HL-60 (cell line): ENCODE data around the gene RBBP8NL.

ENCODE experiments used
- CTCF ChIP-seq: IDR thresholded peaks from one replicate; pipeline ENCODE4 v1.5.1; 2011; ENCODE audit warnings: low read length, control low read depth, inconsistent platforms; ENCODE audit not compliant: insufficient read depth
- GABPA ChIP-seq: IDR thresholded peaks from 2 replicates; pipeline ENCODE4 v1.6.1; 2012; ENCODE audit warnings: low read depth
- POLR2AphosphoS5 ChIP-seq: IDR thresholded peaks from 2 replicates; pipeline ENCODE4 v1.6.1; 2012; ENCODE audit warnings: low read depth
- TF ChIP-seq, protein P1 (sequence below): IDR thresholded peaks from 2 replicates; pipeline ENCODE4 v1.6.1; 2012; ENCODE audit warnings: low read depth; ENCODE audit not compliant: insufficient replicate concordance

DNA sequence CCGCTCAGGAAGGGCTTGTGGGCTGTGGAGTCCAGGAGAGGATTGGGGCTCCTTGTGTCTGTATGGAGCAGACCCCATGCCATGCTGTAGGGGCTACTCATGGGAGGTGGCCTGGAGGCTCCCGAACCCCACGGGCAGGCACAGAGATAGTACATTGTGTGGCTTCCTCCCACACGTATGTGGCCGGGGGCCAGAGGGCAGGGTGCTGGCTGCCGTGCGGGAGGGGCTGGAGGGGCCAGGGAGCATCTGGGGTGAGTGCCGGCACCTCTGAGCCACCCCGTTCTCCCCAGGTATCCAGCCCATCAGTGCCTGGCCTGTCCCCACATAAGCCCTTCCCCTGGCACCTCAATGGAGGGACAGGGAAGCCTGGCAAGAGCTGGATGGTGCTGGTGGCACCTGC lies 7.6 kb downstream of the RBBP8NL start:
- TF ChIP-seq CTCF (no peak), POLR2AphosphoS5 (no peak), GABPA (no peak)
- TF ChIP-seq, protein P1, sequence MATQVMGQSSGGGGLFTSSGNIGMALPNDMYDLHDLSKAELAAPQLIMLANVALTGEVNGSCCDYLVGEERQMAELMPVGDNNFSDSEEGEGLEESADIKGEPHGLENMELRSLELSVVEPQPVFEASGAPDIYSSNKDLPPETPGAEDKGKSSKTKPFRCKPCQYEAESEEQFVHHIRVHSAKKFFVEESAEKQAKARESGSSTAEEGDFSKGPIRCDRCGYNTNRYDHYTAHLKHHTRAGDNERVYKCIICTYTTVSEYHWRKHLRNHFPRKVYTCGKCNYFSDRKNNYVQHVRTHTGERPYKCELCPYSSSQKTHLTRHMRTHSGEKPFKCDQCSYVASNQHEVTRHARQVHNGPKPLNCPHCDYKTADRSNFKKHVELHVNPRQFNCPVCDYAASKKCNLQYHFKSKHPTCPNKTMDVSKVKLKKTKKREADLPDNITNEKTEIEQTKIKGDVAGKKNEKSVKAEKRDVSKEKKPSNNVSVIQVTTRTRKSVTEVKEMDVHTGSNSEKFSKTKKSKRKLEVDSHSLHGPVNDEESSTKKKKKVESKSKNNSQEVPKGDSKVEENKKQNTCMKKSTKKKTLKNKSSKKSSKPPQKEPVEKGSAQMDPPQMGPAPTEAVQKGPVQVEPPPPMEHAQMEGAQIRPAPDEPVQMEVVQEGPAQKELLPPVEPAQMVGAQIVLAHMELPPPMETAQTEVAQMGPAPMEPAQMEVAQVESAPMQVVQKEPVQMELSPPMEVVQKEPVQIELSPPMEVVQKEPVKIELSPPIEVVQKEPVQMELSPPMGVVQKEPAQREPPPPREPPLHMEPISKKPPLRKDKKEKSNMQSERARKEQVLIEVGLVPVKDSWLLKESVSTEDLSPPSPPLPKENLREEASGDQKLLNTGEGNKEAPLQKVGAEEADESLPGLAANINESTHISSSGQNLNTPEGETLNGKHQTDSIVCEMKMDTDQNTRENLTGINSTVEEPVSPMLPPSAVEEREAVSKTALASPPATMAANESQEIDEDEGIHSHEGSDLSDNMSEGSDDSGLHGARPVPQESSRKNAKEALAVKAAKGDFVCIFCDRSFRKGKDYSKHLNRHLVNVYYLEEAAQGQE: no peak
